Esophagus squamous epithelium (tissue), 4 donors: ENCODE data around the gene DNM3.

Experiments
- CTCF ChIP-seq, 6 experiments: fragments of 450-650 bp in 4 of 6; fragments of 200-600 bp in 2 of 6; sonication (generic) in 2 of 6; IDR thresholded peaks; one replicate each; pipeline ENCODE4 v1.5.1; 2016 to 2019; ENCODE audit warnings: antibody characterized with exemption in 6 of 6, mild to moderate bottlenecking in 4 of 6, moderate library complexity in 4 of 6
- POLR2A ChIP-seq, 4 donors: fragments of 450-650 bp; IDR thresholded peaks; one replicate each; pipeline ENCODE4 v1.6.1; 2017; ENCODE audit warnings: antibody characterized with exemption in 4 of 4, mild to moderate bottlenecking in 4 of 4, moderate library complexity in 3 of 4

GRCh38 chr1:171834821-171835220, 6.5 kb upstream of the DNM3 start:
- no peak for TF ChIP-seq CTCF (IDR thresholded peaks at IDR 0.05)
- no peak for TF ChIP-seq POLR2A (IDR thresholded peaks at IDR 0.05)
